GM18502 (cell line): Measurements from ENCODE around the gene INHA.
A peak's percentile ranks its signal among the peaks of the same experiment; 100 is the strongest.

ENCODE experiments used
- ATAC-seq: cut with Tn5 transposase; IDR thresholded peaks from one replicate; pipeline ENCODE4 v1.9.1; 2021; ENCODE audit warnings: mild to moderate bottlenecking; ENCODE audit not compliant: unreplicated experiment, poor library complexity

Gene INHA

DNA sequence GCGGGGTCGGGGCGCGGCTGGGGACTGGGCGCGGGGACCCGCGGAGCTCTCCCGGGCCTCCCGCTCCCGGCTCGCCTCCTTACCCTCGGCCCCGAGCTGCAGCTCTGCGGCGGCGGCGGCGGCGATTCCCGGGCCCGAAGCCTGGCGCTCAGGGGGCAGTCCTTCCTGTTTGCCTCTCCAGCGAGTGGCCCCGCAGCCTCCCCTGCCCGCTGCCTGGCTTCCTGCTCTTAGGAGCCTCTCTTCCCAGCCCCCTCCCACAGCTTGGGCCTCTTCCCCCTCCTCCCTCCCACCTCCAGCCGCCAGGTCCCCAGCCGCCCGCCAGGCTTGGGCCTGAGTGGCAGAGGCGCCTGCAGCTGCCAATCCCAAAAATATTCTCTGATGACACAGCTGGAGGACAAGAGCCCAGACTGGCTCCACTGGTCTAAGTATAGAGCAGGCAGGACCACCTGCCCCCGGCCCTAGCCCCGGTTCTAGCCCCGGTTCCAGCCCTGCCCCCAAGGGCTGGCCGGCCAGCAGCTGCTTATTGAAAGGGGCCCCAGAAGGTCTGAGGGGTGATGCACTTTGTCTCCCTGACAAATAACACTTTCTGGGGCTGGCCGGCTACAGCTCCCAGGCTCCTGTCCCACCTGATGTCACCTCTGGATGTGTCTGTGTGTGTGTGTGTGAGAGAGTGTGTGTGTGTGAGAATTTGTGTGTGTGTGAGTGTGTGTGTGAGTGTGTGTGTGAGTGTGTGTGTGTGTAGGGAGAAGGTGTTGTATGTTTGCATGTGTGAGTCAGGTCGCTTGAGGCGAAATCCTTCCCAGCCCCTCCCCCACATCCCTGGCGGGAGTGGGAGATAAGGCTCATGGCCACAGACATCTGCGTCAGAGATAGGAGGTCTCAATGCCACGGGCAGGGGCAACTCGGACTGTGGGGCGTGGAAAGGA lies 536 bp upstream of the INHA start, which contains the start of gene OBSL1:
Gene OBSL1 (minus strand): TSS at position 229 of the 926 bp plus-strand sequence. CDS start 307 bp downstream, outside the sequence.
- no peak for ATAC-seq

- no peak for ATAC-seq
These were observed 1.1 kb downstream of the INHA start for GRCh38 chr2:219573166-219573565.

DNA sequence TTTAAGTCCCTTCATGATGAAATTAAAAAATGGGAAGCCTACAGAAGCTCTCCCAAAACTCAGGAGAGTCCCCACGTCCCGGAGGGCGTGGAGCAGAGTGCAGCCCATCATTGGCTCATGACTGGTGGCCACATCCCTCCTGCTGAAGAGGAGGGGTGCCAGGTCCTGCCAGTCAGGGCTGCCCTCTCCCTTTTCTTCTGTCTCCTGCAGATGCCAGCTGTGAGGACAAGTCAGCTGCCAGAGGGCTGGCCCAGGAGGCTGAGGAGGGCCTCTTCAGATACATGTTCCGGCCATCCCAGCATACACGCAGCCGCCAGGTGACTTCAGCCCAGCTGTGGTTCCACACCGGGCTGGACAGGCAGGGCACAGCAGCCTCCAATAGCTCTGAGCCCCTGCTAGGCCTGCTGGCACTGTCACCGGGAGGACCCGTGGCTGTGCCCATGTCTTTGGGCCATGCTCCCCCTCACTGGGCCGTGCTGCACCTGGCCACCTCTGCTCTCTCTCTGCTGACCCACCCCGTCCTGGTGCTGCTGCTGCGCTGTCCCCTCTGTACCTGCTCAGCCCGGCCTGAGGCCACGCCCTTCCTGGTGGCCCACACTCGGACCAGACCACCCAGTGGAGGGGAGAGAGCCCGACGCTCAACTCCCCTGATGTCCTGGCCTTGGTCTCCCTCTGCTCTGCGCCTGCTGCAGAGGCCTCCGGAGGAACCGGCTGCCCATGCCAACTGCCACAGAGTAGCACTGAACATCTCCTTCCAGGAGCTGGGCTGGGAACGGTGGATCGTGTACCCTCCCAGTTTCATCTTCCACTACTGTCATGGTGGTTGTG lies 2.6 kb downstream of the INHA start:
- no peak for ATAC-seq

DNA sequence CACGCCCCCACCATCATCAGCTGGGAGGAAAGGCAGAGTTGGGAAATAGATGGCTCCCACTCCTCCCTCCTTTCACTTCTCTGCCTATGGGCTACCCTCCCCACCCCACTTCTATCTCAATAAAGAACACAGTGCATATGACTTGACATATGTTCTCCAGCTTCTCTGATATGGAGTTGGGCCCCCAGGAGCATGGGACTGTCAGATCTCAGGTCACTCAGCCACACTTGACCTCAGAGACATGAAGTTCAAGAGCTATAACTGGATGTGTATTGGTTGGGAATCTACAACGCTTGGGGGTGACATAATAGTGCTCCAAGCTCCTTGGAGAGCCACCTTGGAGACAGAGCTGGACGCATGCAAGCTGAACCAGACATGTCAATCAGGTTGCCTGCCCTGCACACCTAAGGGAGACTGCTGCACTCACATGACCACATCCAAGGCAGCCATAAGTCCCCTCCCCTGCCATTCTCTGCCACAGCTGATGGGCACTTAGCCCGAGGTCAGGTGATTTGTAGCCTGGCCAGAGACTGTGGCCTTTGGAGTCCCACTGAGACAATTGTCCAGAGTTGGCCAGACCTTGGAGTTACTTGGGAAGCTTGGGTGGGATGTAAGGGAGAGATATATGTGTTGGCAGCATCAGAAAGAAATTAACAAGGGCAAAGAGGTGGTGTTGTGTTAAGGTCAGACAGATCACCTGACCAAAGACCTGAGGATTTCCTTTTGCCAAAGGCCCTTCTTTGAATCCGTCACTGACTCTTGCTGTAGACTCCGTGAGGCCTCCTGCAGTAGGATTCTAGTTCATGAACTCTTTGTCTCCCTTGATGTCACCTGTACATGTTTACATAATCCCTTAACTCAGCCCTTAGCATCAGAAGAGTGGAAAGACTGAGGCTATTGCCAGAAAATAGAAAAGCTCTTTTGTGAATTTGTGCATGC lies 3.7 kb downstream of the INHA start:
- ATAC-seq: no peak

GRCh38 chr2:219576505-219577388 lies 4.6 kb downstream of the INHA start:
- ATAC-seq: no peak

DNA sequence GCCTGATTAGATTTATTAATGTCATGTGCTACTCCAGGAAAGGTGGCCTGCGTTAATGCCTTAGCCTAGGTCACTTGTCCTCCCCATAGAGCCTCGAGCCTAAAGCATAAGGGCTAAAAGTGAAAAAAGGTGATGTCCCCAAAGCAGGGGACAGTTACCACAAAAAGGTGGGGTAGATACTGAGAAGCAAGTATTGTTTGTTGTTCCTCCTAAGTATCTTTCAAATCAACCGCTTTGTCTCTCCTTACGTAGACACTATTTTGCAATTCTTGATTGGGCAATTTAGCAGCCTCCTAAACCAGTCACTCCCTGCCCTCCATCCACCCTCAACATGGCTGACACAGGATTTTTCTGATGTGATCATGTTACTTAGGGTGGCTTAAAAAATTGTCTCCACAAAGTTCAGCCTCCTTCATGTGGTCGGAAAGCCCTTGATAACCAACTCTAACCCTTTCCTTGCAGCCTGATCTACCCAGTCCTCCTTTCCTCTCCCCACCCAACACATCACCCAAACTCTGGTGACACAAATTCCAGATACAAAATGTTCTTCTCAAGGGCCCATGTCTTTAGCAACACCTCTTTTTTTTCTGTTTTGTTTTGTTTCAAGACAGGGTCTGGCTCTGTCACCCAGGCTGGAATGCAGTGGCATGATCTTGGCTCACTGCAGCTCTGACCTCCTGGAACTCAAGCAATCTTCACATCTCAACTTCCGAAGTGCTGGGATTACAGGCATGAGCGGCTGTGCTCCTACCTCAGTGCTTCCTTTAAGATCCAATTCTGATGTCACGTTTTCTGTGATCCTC lies 6.9 kb downstream of the INHA start:
- no peak for ATAC-seq

GRCh38 chr2:219581346-219581745 lies 9.2 kb downstream of the INHA start:
- ATAC-seq: no peak

GRCh38 chr2:219591091-219591490 lies 19.0 kb downstream of the INHA start:
- no peak for ATAC-seq

- no peak for ATAC-seq
These were observed 20.6 kb downstream of the INHA start for GRCh38 chr2:219592736-219593135.

DNA sequence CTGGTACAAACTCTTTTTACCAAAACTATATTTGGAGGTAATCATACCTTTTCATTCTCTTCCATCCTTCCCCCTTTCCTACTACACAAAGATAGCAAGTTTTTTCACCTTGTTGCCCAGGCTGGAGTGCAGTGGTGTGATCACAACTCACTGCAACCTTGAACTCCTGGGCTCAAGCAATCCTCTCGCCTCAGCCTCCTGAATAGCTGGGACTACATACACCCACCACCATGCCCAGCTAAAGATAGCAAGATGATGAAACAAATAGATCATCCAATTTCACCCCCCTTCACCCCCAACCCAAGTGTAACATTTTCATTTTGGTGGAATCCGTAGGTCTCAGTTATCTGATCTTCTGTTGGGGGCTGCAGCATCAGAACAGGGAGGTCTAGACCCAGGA lies 21.0 kb downstream of the INHA start:
- ATAC-seq: no peak

- ATAC-seq: no peak
These were observed 23.1 kb downstream of the INHA start for GRCh38 chr2:219595256-219595655.

GRCh38 chr2:219596954-219597551 lies 24.9 kb downstream of the INHA start:
- peak; percentile 3 for ATAC-seq

GRCh38 chr2:219597552-219598307 lies 25.6 kb downstream of the INHA start, which contains the start of gene STK11IP:
STK11IP (plus strand) TSS chr2:219597857; CDS start chr2:219598120, 263 bp downstream.
- peak; percentile 91 for ATAC-seq

DNA sequence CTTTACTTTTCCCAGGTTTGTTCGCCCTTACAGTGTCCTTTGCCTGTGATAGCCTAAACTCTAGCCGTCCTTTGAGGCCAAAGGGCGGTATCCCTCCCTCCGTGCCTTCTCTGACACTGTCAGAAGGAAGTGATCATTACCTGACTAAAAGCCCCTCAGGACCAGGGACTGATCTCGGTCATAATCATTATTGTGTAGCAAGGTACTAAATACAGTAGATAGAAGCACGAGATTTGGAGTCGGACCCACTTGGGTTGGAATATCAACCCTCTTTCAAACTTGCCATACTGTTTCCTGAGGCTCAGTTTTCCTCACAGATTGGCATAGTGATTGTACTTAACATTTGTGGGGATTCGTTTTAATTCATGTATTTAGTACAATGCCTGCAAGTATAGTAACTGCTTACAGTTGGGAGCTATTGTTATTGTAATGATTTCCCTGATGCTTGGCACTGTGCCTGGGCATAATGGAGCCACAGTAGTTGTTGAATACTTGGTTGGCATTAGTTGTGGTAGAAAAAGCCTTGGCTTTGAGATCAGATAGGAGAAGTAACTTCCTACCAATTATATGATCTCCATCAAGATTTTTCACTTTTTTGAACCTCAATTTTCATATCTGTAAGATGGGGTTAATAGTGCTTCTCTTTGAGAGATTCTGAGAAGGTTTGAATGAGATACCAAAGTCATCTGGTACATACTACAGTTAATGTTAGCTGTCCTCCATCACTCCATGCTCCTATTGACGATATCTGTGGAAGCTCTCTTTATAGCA lies 26.4 kb downstream of the INHA start:
- no peak for ATAC-seq

DNA sequence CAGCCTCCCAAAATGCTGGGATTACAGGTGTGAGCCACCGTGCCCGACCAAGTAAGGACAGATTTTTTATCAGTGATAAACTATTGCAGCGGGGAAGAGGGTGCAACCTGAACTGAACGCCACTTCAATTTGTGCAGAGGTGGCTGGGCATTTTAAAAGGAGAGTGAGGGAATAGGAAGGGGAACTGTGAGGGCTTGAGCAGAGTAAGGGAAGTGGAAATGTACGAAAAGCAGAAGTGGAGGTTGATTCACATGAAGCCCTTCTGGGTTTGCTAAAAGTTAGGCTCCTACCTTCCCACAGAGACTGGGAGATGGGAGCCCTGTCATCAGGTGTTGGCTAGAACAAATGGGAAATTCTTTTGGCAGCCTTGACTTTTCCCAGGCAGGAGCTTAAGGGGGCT lies 31.7 kb downstream of the INHA start:
- ATAC-seq: no peak

- no peak for ATAC-seq
These were observed 33.5 kb downstream of the INHA start for GRCh38 chr2:219605607-219605954.
